ENCODE data around the gene ADGRG6. TPM values are rescaled to one million over a fixed set of nuclear protein-coding genes. Genes with fewer than 3 reads are reported as not detected.

The ADGRG6 gene
- total and polyA plus RNA-seq, 2 of the 8 experiments (the other 6 are each of a cell fraction or from before 2014, with no cell fraction given): 1.1 to 6.2 TPM

GRCh38 chr6:142300758-142301650, 803 bp upstream of the ADGRG6 start (continued):
- TF ChIP-seq, protein P1, sequence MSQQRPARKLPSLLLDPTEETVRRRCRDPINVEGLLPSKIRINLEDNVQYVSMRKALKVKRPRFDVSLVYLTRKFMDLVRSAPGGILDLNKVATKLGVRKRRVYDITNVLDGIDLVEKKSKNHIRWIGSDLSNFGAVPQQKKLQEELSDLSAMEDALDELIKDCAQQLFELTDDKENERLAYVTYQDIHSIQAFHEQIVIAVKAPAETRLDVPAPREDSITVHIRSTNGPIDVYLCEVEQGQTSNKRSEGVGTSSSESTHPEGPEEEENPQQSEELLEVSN (IDR thresholded peaks at IDR 0.05): no peak
- TF ChIP-seq ZNF274 (IDR thresholded peaks at IDR 0.05; ENCODE audit: borderline replicate concordance, extremely low read depth, low read length) (no peak), MAX (IDR thresholded peaks at IDR 0.05) (no peak), JUN (IDR thresholded peaks at IDR 0.05; ENCODE audit: low read depth, low read length) (no peak), POU5F1 (IDR thresholded peaks at IDR 0.05; ENCODE audit: low read depth, low read length) (no peak)

Measured in H1 (cell line).